ENCODE results near the gene POLE. TPM values are rescaled to one million over a fixed set of nuclear protein-coding genes. Genes with fewer than 3 reads are reported as not detected.

The POLE gene
- total RNA-seq, 4 donors from 2014 or later, result 15.8 to 60.8 (median 27.1) TPM

GRCh38 chr12:132584429-132584828, 102.7 kb downstream of the POLE start:
- no peak for TF ChIP-seq CTCF (IDR thresholded peaks at IDR 0.05)
- ATAC-seq (ENCODE audit: low FRiP score), result no peak
- no peak for DNase-seq (ENCODE audit: low spot score)

GRCh38 chr12:132583736-132584135, 103.4 kb downstream of the POLE start:
- no peak for ATAC-seq (ENCODE audit: low FRiP score)
- no peak for TF ChIP-seq CTCF (IDR thresholded peaks at IDR 0.05)

GRCh38 chr12:132583411-132583710, 103.8 kb downstream of the POLE start:
- TF ChIP-seq CTCF (IDR thresholded peaks at IDR 0.05), result no peak
- no peak for DNase-seq (ENCODE audit: low spot score)
- ATAC-seq (ENCODE audit: low FRiP score), result no peak

More at GRCh38 chr12:132583736-132584135, 103.4 kb downstream of the POLE start:
- DNase-seq (ENCODE audit: low spot score), result no peak

- DNase-seq (ENCODE audit: low spot score), result no peak
- no peak for ATAC-seq (ENCODE audit: low FRiP score)
- no peak for TF ChIP-seq CTCF (IDR thresholded peaks at IDR 0.05)
Observed at GRCh38 chr12:132582582-132583410, 104.3 kb downstream of the POLE start.

- DNase-seq (ENCODE audit: low spot score) (no peak), ATAC-seq (ENCODE audit: low FRiP score) (peak; percentile 31)
- TF ChIP-seq CTCF (IDR thresholded peaks at IDR 0.05), result no peak
Observed at GRCh38 chr12:132582058-132582420, 105.1 kb downstream of the POLE start.

GRCh38 chr12:132581348-132582057, 105.6 kb downstream of the POLE start:
- no peak for TF ChIP-seq CTCF (IDR thresholded peaks at IDR 0.05)
- ATAC-seq (ENCODE audit: low FRiP score) (no peak), DNase-seq (ENCODE audit: low spot score) (no peak)

Data from omental fat pad (tissue), 4 donors.